H1 (cell line): ENCODE measurements around the gene TMEM130. TPM values are rescaled to one million over a fixed set of nuclear protein-coding genes. Genes with fewer than 3 reads are reported as not detected.

ENCODE experiments used
- CTCF ChIA-PET: fragments of 300-600 bp; sonication (Branson Sonifier 250); formaldehyde crosslinking; loops from one replicate; lab custom pipeline; 2021; ENCODE audit not compliant: partially characterized antibody; lab: Charles Lee
- POLR2A ChIA-PET: fragments of 300-600 bp; sonication (Branson Sonifier 250); formaldehyde crosslinking; loops from one replicate; lab custom pipeline; 2021; ENCODE audit warnings: inconsistent platforms; ENCODE audit not compliant: partially characterized antibody; lab: Charles Lee
- DNase-seq, 2 experiments: peaks; one replicate each; pipeline versions ENCODE4 v3.0.0 to v3.0.0-alpha.2; 2010 to 2022; ENCODE audit warnings: low spot score in 2 of 2, low read depth in 1 of 2, mixed read lengths in 1 of 2
- FAIRE-seq: peaks from 2 replicates; lab custom pipeline; 2011; peaks lifted over from hg19 to GRCh38; lab: Jason Lieb, UNC
- H2AFZ ChIP-seq: 2 replicates; pipeline ENCODE4 v1.8.1; 2012; ENCODE audit warnings: low read length, inconsistent platforms
- H2AK5ac ChIP-seq: 2 replicates; pipeline ENCODE4 v1.6.1; 2013; ENCODE audit warnings: low read depth, low read length
- H2BK120ac ChIP-seq: replicated peaks from 2 replicates; pipeline ENCODE3; 2013; ENCODE audit warnings: low read depth, low read length, inconsistent platforms
- H2BK12ac ChIP-seq: 2 replicates; pipeline ENCODE4 v1.6.1; 2013; ENCODE audit warnings: low read depth, low read length
- H2BK15ac ChIP-seq: 2 replicates; pipeline ENCODE4 v1.6.1; 2013; ENCODE audit warnings: low read length
- H2BK20ac ChIP-seq: 2 replicates; pipeline ENCODE4 v1.6.1; 2013; ENCODE audit warnings: low read length
- H2BK5ac ChIP-seq: 2 replicates; pipeline ENCODE4 v1.6.1; 2013; ENCODE audit warnings: low read depth, low read length
- H3K14ac ChIP-seq: 2 replicates; pipeline ENCODE4 v1.6.1; 2013; ENCODE audit warnings: inconsistent platforms; ENCODE audit not compliant: insufficient read length
- H3K18ac ChIP-seq: 2 replicates; pipeline ENCODE4 v1.6.1; 2013; ENCODE audit warnings: low read length; ENCODE audit errors: extremely low read depth
- H3K23ac ChIP-seq: 2 replicates; pipeline ENCODE4 v1.6.1; 2013; ENCODE audit warnings: inconsistent platforms; ENCODE audit not compliant: insufficient read length
- H3K23me2 ChIP-seq: 2 replicates; pipeline ENCODE4 v1.6.1; 2013; ENCODE audit warnings: low read depth, low read length
- H3K27ac ChIP-seq: 2 replicates; pipeline ENCODE4 v1.6.1; 2011; ENCODE audit warnings: low read depth, low read length, inconsistent platforms
- H3K27me3 ChIP-seq, 4 experiments: replicated peaks in 1 of 4; 1 replicate in 1 of 4; 2 replicates in 3 of 4; pipeline versions ENCODE4 v1.6.1 to v1.8.1; 2011 to 2013; ENCODE audit warnings: low read length in 3 of 4, mild to moderate bottlenecking in 3 of 4, inconsistent platforms in 2 of 4, mixed read lengths in 2 of 4, moderate library complexity in 1 of 4; ENCODE audit not compliant: control insufficient read depth in 3 of 4, insufficient read depth in 3 of 4; ENCODE audit errors: extremely low read depth in 1 of 4
- H3K36me3 ChIP-seq, 4 experiments: 2 replicates each; pipeline versions ENCODE4 v1.6.1 to v1.8.1; 2011 to 2013; ENCODE audit warnings: mild to moderate bottlenecking in 4 of 4, low read length in 3 of 4, moderate library complexity in 2 of 4, control low read depth in 1 of 4, inconsistent platforms in 1 of 4; ENCODE audit not compliant: insufficient read depth in 4 of 4, control insufficient read depth in 2 of 4
- H3K4ac ChIP-seq: replicated peaks from 2 replicates; pipeline ENCODE3; 2013; ENCODE audit warnings: low read length, low read depth, mixed read lengths, inconsistent platforms; ENCODE audit not compliant: insufficient read length
- H3K4me1 ChIP-seq, 4 experiments: replicated peaks in 1 of 4; 1 replicate in 1 of 4; 2 replicates in 3 of 4; pipeline versions ENCODE4 v1.6.1 to v1.8.1; 2011 to 2013; ENCODE audit warnings: low read length in 3 of 4, inconsistent platforms in 2 of 4, mixed read lengths in 1 of 4; ENCODE audit not compliant: insufficient read depth in 4 of 4, control insufficient read depth in 3 of 4
- H3K4me2 ChIP-seq, 2 experiments: 2 replicates each; pipeline versions ENCODE4 v1.6.1 to v1.8.1; 2011 to 2013; ENCODE audit warnings: low read depth in 2 of 2, low read length in 2 of 2, control low read depth in 1 of 2, inconsistent platforms in 1 of 2, mild to moderate bottlenecking in 1 of 2; ENCODE audit not compliant: insufficient read depth in 1 of 2
- H3K4me3 ChIP-seq, 4 experiments: fragments of 200-600, 300-600 bp in 1 of 4; sonication (generic), shearing (Covaris generic), sonication (Bioruptor Twin) in 1 of 4; 2 replicates each; pipeline versions ENCODE4 v1.5.1 to v1.8.1; 2011 to 2016; ENCODE audit warnings: low read length in 4 of 4, low read depth in 3 of 4, control low read depth in 2 of 4, inconsistent platforms in 2 of 4, mild to moderate bottlenecking in 2 of 4, mixed read lengths in 1 of 4, moderate library complexity in 1 of 4; ENCODE audit not compliant: insufficient read depth in 2 of 4; ENCODE audit errors: extremely low read depth in 1 of 4
- H3K56ac ChIP-seq: replicated peaks from 2 replicates; pipeline ENCODE3; 2013; ENCODE audit warnings: low read depth, mild to moderate bottlenecking, mixed read lengths, low read length, inconsistent platforms; ENCODE audit not compliant: insufficient read length
- H3K79me1 ChIP-seq: 2 replicates; pipeline ENCODE4 v1.6.1; 2013; ENCODE audit warnings: low read depth, low read length, control low read depth
- H3K79me2 ChIP-seq, 2 experiments: 2 replicates each; pipeline versions ENCODE4 v1.6.1 to v1.8.1; 2012 to 2013; ENCODE audit warnings: low read length in 2 of 2, mild to moderate bottlenecking in 2 of 2, inconsistent platforms in 1 of 2; ENCODE audit not compliant: insufficient read depth in 2 of 2, control insufficient read depth in 1 of 2
- H3K9ac ChIP-seq, 4 experiments: replicated peaks in 1 of 4; 1 replicate in 1 of 4; 2 replicates in 3 of 4; pipeline versions ENCODE4 v1.6.1 to v1.8.1; 2011 to 2013; ENCODE audit warnings: low read depth in 3 of 4, low read length in 3 of 4, control low read depth in 2 of 4, mild to moderate bottlenecking in 2 of 4, moderate library complexity in 2 of 4, inconsistent platforms in 1 of 4; ENCODE audit errors: extremely low read depth in 1 of 4
- H3K9me3 ChIP-seq, 2 experiments: 2 replicates each; pipeline versions ENCODE4 v1.6.1 to v1.8.1; 2012 to 2013; ENCODE audit warnings: mild to moderate bottlenecking in 2 of 2, moderate library complexity in 2 of 2, control low read depth in 1 of 2, inconsistent platforms in 1 of 2, low read depth in 1 of 2, low read length in 1 of 2, mixed read lengths in 1 of 2; ENCODE audit not compliant: insufficient read depth in 2 of 2
- H4K20me1 ChIP-seq, 2 experiments: replicated peaks in 1 of 2; 2 replicates each; pipeline versions ENCODE3 to v1.8.1; 2011 to 2013; ENCODE audit warnings: inconsistent platforms in 2 of 2, low read length in 2 of 2, mild to moderate bottlenecking in 1 of 2; ENCODE audit not compliant: insufficient read depth in 2 of 2, control insufficient read depth in 1 of 2
- H4K5ac ChIP-seq: 2 replicates; pipeline ENCODE4 v1.6.1; 2013; ENCODE audit warnings: low read length, low read depth, mixed read lengths, inconsistent platforms; ENCODE audit not compliant: insufficient read length
- H4K8ac ChIP-seq: 2 replicates; pipeline ENCODE4 v1.8.0; 2013; ENCODE audit warnings: mild to moderate bottlenecking, moderate library complexity, low read length, inconsistent platforms; ENCODE audit not compliant: insufficient read depth; ENCODE audit errors: extremely low read depth
- H4K91ac ChIP-seq: replicated peaks from 2 replicates; pipeline ENCODE3; 2013; ENCODE audit warnings: low read length, mixed read lengths, inconsistent platforms; ENCODE audit not compliant: insufficient read length
- CEBPB ChIP-seq: IDR thresholded peaks from 2 replicates; pipeline ENCODE4 v1.6.1; 2012; ENCODE audit warnings: low read depth, low read length
- GABPA ChIP-seq: IDR thresholded peaks from 2 replicates; pipeline ENCODE4 v1.6.1; 2011; ENCODE audit warnings: mild to moderate bottlenecking, low read length, moderate library complexity, borderline replicate concordance; ENCODE audit not compliant: insufficient read depth
- KDM1A ChIP-seq: fragments of 200-600, 300-600 bp; sonication (generic); IDR thresholded peaks from 2 replicates; pipeline ENCODE4 v1.7.1; 2016; ENCODE audit warnings: mild to moderate bottlenecking, low read length, borderline replicate concordance
- WGBS, 2 experiments: shearing (Covaris generic) in 1 of 2; methylation state at CpG; one replicate each; pipeline versions ENCODE4 v1.1.6 to v1.1.7; 2013 to 2015; ENCODE audit warnings: low lambda C conversion rate in 2 of 2, mixed read lengths in 2 of 2, inconsistent platforms in 1 of 2, low coverage in 1 of 2, missing lambda C conversion rate in 1 of 2; ENCODE audit not compliant: insufficient replicate concordance in 2 of 2, insufficient coverage in 1 of 2, insufficient read length in 1 of 2; ENCODE audit errors: extremely low coverage in 1 of 2, missing lambda C conversion rate in 1 of 2; 5-methylcytosine and 5-hydroxymethylcytosine counted together
- polyA plus RNA-seq, 7 experiments: library from polyadenylated mRNA; depleted of rRNA in 3 of 7; stranded (reverse) in 5 of 7; unstranded in 2 of 7; fragments of >200 nt in 5 of 7; fragments of 200-250 nt in 2 of 7; gene quantifications; 1 replicate in 5 of 7; 2 replicates in 1 of 7; 4 replicates in 1 of 7; pipeline versions ENCODE4 v1.2.1 to v1.2.3, GENCODE V29; 2011 to 2013; ENCODE audit warnings: missing spikeins in 2 of 7, mixed read lengths in 2 of 7
- total RNA-seq: library from RNA; stranded (reverse); fragmentation: NEBNext Ultra II Directional; extraction: Animal tissue kit (Norgen Biotek cat#: 25700); gene quantifications from 2 replicates; pipeline ENCODE4 v1.2.1, GENCODE V29; 2021

The TMEM130 gene
- total and polyA plus RNA-seq, 2 of the 8 experiments (the other 6 are each of a cell fraction or from before 2014, with no cell fraction given): 2.9 to 6.6 TPM

GRCh38 chr7:98827258-98827657, 42.6 kb downstream of the TMEM130 start:
- no peaks in the 10 kb centered on the region for H3K79me2 ChIP-seq
- H2BK120ac ChIP-seq: no peak overlapping the region
- H4K20me1 ChIP-seq: no peaks in the 10 kb centered on the region
- no peak overlapping the region for H2BK12ac ChIP-seq
- no peak overlapping the region for H2BK20ac ChIP-seq
- no peaks in the 10 kb centered on the region for H3K27me3 ChIP-seq
- no peak overlapping the region for H2BK5ac ChIP-seq
- no peak overlapping the region for H3K9ac ChIP-seq
- H4K8ac ChIP-seq: no peak overlapping the region
- H3K23ac ChIP-seq: no peak overlapping the region
- H3K23me2 ChIP-seq: no peaks in the 10 kb centered on the region
- H2AFZ ChIP-seq: no peak overlapping the region
- 0 out of 2 replicates have a peak overlapping the region, but pooled peaks have one; percentile 75 for H2AK5ac ChIP-seq
- no peak for FAIRE-seq
- no peak overlapping the region for H3K4ac ChIP-seq
- H3K14ac ChIP-seq: no peak overlapping the region
- H3K4me3 ChIP-seq: no peak overlapping the region
- no peak for DNase-seq
- peaks cover 0 to 16% (median 8%) of the 10 kb centered on the region in 4 experiments; a peak in 6 of 7 replicates for H3K4me1 ChIP-seq
- ChIA-PET CTCF (interaction anchor here (0.6 to 17.3 kb wide), 9 partner anchors 20 to 542 kb away, joined by 3 to 365 read pairs (median 4); no protein-coding TSS in a partner anchor), POLR2A (no interaction called here)
- no peak overlapping the region for H3K27ac ChIP-seq
- no peak overlapping the region for H3K56ac ChIP-seq
- no peak overlapping the region for H4K91ac ChIP-seq
- WGBS, 2 experiments: 73% methylated on average over 3 of the region's 3 CpGs; no CpG with 5 or more reads in 1 of the 2 experiments
- H3K79me1 ChIP-seq: no peaks in the 10 kb centered on the region
- no peaks in the 10 kb centered on the region for H3K36me3 ChIP-seq
- no peaks in the 10 kb centered on the region for H3K9me3 ChIP-seq
- no peak overlapping the region for H4K5ac ChIP-seq
- no peak overlapping the region for H3K4me2 ChIP-seq
- no peak overlapping the region for H2BK15ac ChIP-seq
- H3K18ac ChIP-seq: peak overlapping the region; percentile 19; the same call in 1 of the 2 replicates
- TF ChIP-seq KDM1A (peak; percentile 84; the same call in 1 of the 2 replicates), GABPA (no peak), CEBPB (no peak)
